Central memory CD8-positive, alpha-beta T cell (primary cell): ENCODE results near the gene CHKA.
A peak's percentile ranks its signal among the peaks of the same experiment; 100 is the strongest.

Experiments
- ATAC-seq: fragments of 150-1000 bp; cut with Tn5 transposase; replicated peaks from 2 replicates; pipeline ENCODE4 v1.10.0; 2022; ENCODE audit warnings: mild to moderate bottlenecking, moderate FRiP score, moderate number of reproducible peaks; ENCODE audit not compliant: poor library complexity, severe bottlenecking; ENCODE audit errors: extremely low read depth
- DNase-seq, 2 donors: peaks; one replicate each; pipeline ENCODE4 v3.0.0; 2021; ENCODE audit warnings: low spot score in 2 of 2
- H3K27ac Mint-ChIP-seq: one replicate; pipeline ENCODE4 v1.8.0; 2022; ENCODE audit warnings: low read depth, mild to moderate bottlenecking, moderate library complexity, mixed read lengths
- H3K27me3 Mint-ChIP-seq: one replicate; pipeline ENCODE4 v1.8.0; 2022; ENCODE audit warnings: mixed read lengths
- H3K36me3 Mint-ChIP-seq: one replicate; pipeline ENCODE4 v1.8.0; 2022; ENCODE audit warnings: mild to moderate bottlenecking, moderate library complexity, mixed read lengths; ENCODE audit not compliant: insufficient read depth
- H3K4me1 Mint-ChIP-seq: one replicate; pipeline ENCODE4 v1.8.0; 2022; ENCODE audit warnings: mixed read lengths
- H3K4me3 Mint-ChIP-seq: one replicate; pipeline ENCODE4 v1.8.0; 2022; ENCODE audit warnings: mild to moderate bottlenecking, moderate library complexity, mixed read lengths
- H3K9me3 Mint-ChIP-seq: one replicate; pipeline ENCODE4 v1.8.0; 2022; ENCODE audit warnings: mixed read lengths

CHKA gene

GRCh38 chr11:68003846-68004550 is 117.2 kb downstream of the CHKA start, which contains the start of gene UNC93B1:
UNC93B1 (minus strand) TSS chr11:68004097; CDS start chr11:68004043, 54 bp downstream.
- H3K36me3 Mint-ChIP-seq, result peaks cover 10% of the 10 kb centered on the region
- ATAC-seq, result peak; percentile 85
- DNase-seq, result peak; percentile 43 to 58
- peak within 1 kb of the TSS; percentile 59 for H3K27ac Mint-ChIP-seq
- H3K4me3 Mint-ChIP-seq, result peak within 1 kb of the TSS; percentile 87
- H3K9me3 Mint-ChIP-seq, result no peaks in the 10 kb centered on the region
- no peaks in the 10 kb centered on the region for H3K27me3 Mint-ChIP-seq
- peaks cover 20% of the 10 kb centered on the region for H3K4me1 Mint-ChIP-seq

- Mint-ChIP-seq H3K36me3 (peaks cover 10% of the 10 kb centered on the region), H3K27ac (peak overlapping the region; percentile 59), H3K27me3 (no peaks in the 10 kb centered on the region), H3K4me1 (peaks cover 26% of the 10 kb centered on the region), H3K9me3 (no peaks in the 10 kb centered on the region), H3K4me3 (peak overlapping the region; percentile 87)
- DNase-seq, result peak; percentile 42 to 44
- peak; percentile 87 for ATAC-seq
Observed at GRCh38 chr11:68002938-68003845, 118.0 kb downstream of the CHKA start.
